H1 (cell line): ENCODE data around the gene KRTAP12-3. TPM values are rescaled to one million over a fixed set of nuclear protein-coding genes. Genes with fewer than 3 reads are reported as not detected.

Experiments
- CTCF ChIA-PET: fragments of 300-600 bp; sonication (Branson Sonifier 250); formaldehyde crosslinking; loops from one replicate; lab custom pipeline; 2021; ENCODE audit not compliant: partially characterized antibody; lab: Charles Lee
- POLR2A ChIA-PET: fragments of 300-600 bp; sonication (Branson Sonifier 250); formaldehyde crosslinking; loops from one replicate; lab custom pipeline; 2021; ENCODE audit warnings: inconsistent platforms; ENCODE audit not compliant: partially characterized antibody; lab: Charles Lee
- DNase-seq, 2 experiments: peaks; one replicate each; pipeline versions ENCODE4 v3.0.0 to v3.0.0-alpha.2; 2010 to 2022; ENCODE audit warnings: low spot score in 2 of 2, low read depth in 1 of 2, mixed read lengths in 1 of 2
- FAIRE-seq: peaks from 2 replicates; lab custom pipeline; 2011; peaks lifted over from hg19 to GRCh38; lab: Jason Lieb, UNC
- H2AFZ ChIP-seq: 2 replicates; pipeline ENCODE4 v1.8.1; 2012; ENCODE audit warnings: low read length, inconsistent platforms
- H2AK5ac ChIP-seq: 2 replicates; pipeline ENCODE4 v1.6.1; 2013; ENCODE audit warnings: low read depth, low read length
- H2BK120ac ChIP-seq: replicated peaks from 2 replicates; pipeline ENCODE3; 2013; ENCODE audit warnings: low read depth, low read length, inconsistent platforms
- H2BK12ac ChIP-seq: 2 replicates; pipeline ENCODE4 v1.6.1; 2013; ENCODE audit warnings: low read depth, low read length
- H2BK15ac ChIP-seq: 2 replicates; pipeline ENCODE4 v1.6.1; 2013; ENCODE audit warnings: low read length
- H2BK20ac ChIP-seq: 2 replicates; pipeline ENCODE4 v1.6.1; 2013; ENCODE audit warnings: low read length
- H2BK5ac ChIP-seq: 2 replicates; pipeline ENCODE4 v1.6.1; 2013; ENCODE audit warnings: low read depth, low read length
- H3K14ac ChIP-seq: 2 replicates; pipeline ENCODE4 v1.6.1; 2013; ENCODE audit warnings: inconsistent platforms; ENCODE audit not compliant: insufficient read length
- H3K18ac ChIP-seq: 2 replicates; pipeline ENCODE4 v1.6.1; 2013; ENCODE audit warnings: low read length; ENCODE audit errors: extremely low read depth
- H3K23ac ChIP-seq: 2 replicates; pipeline ENCODE4 v1.6.1; 2013; ENCODE audit warnings: inconsistent platforms; ENCODE audit not compliant: insufficient read length
- H3K23me2 ChIP-seq: 2 replicates; pipeline ENCODE4 v1.6.1; 2013; ENCODE audit warnings: low read depth, low read length
- H3K27ac ChIP-seq: 2 replicates; pipeline ENCODE4 v1.6.1; 2011; ENCODE audit warnings: low read depth, low read length, inconsistent platforms
- H3K27me3 ChIP-seq, 4 experiments: replicated peaks in 1 of 4; 1 replicate in 1 of 4; 2 replicates in 3 of 4; pipeline versions ENCODE4 v1.6.1 to v1.8.1; 2011 to 2013; ENCODE audit warnings: low read length in 3 of 4, mild to moderate bottlenecking in 3 of 4, inconsistent platforms in 2 of 4, mixed read lengths in 2 of 4, moderate library complexity in 1 of 4; ENCODE audit not compliant: control insufficient read depth in 3 of 4, insufficient read depth in 3 of 4; ENCODE audit errors: extremely low read depth in 1 of 4
- H3K36me3 ChIP-seq, 4 experiments: 2 replicates each; pipeline versions ENCODE4 v1.6.1 to v1.8.1; 2011 to 2013; ENCODE audit warnings: mild to moderate bottlenecking in 4 of 4, low read length in 3 of 4, moderate library complexity in 2 of 4, control low read depth in 1 of 4, inconsistent platforms in 1 of 4; ENCODE audit not compliant: insufficient read depth in 4 of 4, control insufficient read depth in 2 of 4
- H3K4ac ChIP-seq: replicated peaks from 2 replicates; pipeline ENCODE3; 2013; ENCODE audit warnings: low read length, low read depth, mixed read lengths, inconsistent platforms; ENCODE audit not compliant: insufficient read length
- H3K4me1 ChIP-seq, 4 experiments: replicated peaks in 1 of 4; 1 replicate in 1 of 4; 2 replicates in 3 of 4; pipeline versions ENCODE4 v1.6.1 to v1.8.1; 2011 to 2013; ENCODE audit warnings: low read length in 3 of 4, inconsistent platforms in 2 of 4, mixed read lengths in 1 of 4; ENCODE audit not compliant: insufficient read depth in 4 of 4, control insufficient read depth in 3 of 4
- H3K4me2 ChIP-seq, 2 experiments: 2 replicates each; pipeline versions ENCODE4 v1.6.1 to v1.8.1; 2011 to 2013; ENCODE audit warnings: low read depth in 2 of 2, low read length in 2 of 2, control low read depth in 1 of 2, inconsistent platforms in 1 of 2, mild to moderate bottlenecking in 1 of 2; ENCODE audit not compliant: insufficient read depth in 1 of 2
- H3K4me3 ChIP-seq, 4 experiments: fragments of 200-600, 300-600 bp in 1 of 4; sonication (generic), shearing (Covaris generic), sonication (Bioruptor Twin) in 1 of 4; 2 replicates each; pipeline versions ENCODE4 v1.5.1 to v1.8.1; 2011 to 2016; ENCODE audit warnings: low read length in 4 of 4, low read depth in 3 of 4, control low read depth in 2 of 4, inconsistent platforms in 2 of 4, mild to moderate bottlenecking in 2 of 4, mixed read lengths in 1 of 4, moderate library complexity in 1 of 4; ENCODE audit not compliant: insufficient read depth in 2 of 4; ENCODE audit errors: extremely low read depth in 1 of 4
- H3K56ac ChIP-seq: replicated peaks from 2 replicates; pipeline ENCODE3; 2013; ENCODE audit warnings: low read depth, mild to moderate bottlenecking, mixed read lengths, low read length, inconsistent platforms; ENCODE audit not compliant: insufficient read length
- H3K79me1 ChIP-seq: 2 replicates; pipeline ENCODE4 v1.6.1; 2013; ENCODE audit warnings: low read depth, low read length, control low read depth
- H3K79me2 ChIP-seq, 2 experiments: 2 replicates each; pipeline versions ENCODE4 v1.6.1 to v1.8.1; 2012 to 2013; ENCODE audit warnings: low read length in 2 of 2, mild to moderate bottlenecking in 2 of 2, inconsistent platforms in 1 of 2; ENCODE audit not compliant: insufficient read depth in 2 of 2, control insufficient read depth in 1 of 2
- H3K9ac ChIP-seq, 4 experiments: replicated peaks in 1 of 4; 1 replicate in 1 of 4; 2 replicates in 3 of 4; pipeline versions ENCODE4 v1.6.1 to v1.8.1; 2011 to 2013; ENCODE audit warnings: low read depth in 3 of 4, low read length in 3 of 4, control low read depth in 2 of 4, mild to moderate bottlenecking in 2 of 4, moderate library complexity in 2 of 4, inconsistent platforms in 1 of 4; ENCODE audit errors: extremely low read depth in 1 of 4
- H3K9me3 ChIP-seq, 2 experiments: 2 replicates each; pipeline versions ENCODE4 v1.6.1 to v1.8.1; 2012 to 2013; ENCODE audit warnings: mild to moderate bottlenecking in 2 of 2, moderate library complexity in 2 of 2, control low read depth in 1 of 2, inconsistent platforms in 1 of 2, low read depth in 1 of 2, low read length in 1 of 2, mixed read lengths in 1 of 2; ENCODE audit not compliant: insufficient read depth in 2 of 2
- H4K20me1 ChIP-seq, 2 experiments: replicated peaks in 1 of 2; 2 replicates each; pipeline versions ENCODE3 to v1.8.1; 2011 to 2013; ENCODE audit warnings: inconsistent platforms in 2 of 2, low read length in 2 of 2, mild to moderate bottlenecking in 1 of 2; ENCODE audit not compliant: insufficient read depth in 2 of 2, control insufficient read depth in 1 of 2
- H4K5ac ChIP-seq: 2 replicates; pipeline ENCODE4 v1.6.1; 2013; ENCODE audit warnings: low read length, low read depth, mixed read lengths, inconsistent platforms; ENCODE audit not compliant: insufficient read length
- H4K8ac ChIP-seq: 2 replicates; pipeline ENCODE4 v1.8.0; 2013; ENCODE audit warnings: mild to moderate bottlenecking, moderate library complexity, low read length, inconsistent platforms; ENCODE audit not compliant: insufficient read depth; ENCODE audit errors: extremely low read depth
- H4K91ac ChIP-seq: replicated peaks from 2 replicates; pipeline ENCODE3; 2013; ENCODE audit warnings: low read length, mixed read lengths, inconsistent platforms; ENCODE audit not compliant: insufficient read length
- SIX5 ChIP-seq: IDR thresholded peaks from 2 replicates; pipeline ENCODE4 v1.6.1; 2011; ENCODE audit warnings: mild to moderate bottlenecking, low read depth, low read length
- SRF ChIP-seq: IDR thresholded peaks from 2 replicates; pipeline ENCODE4 v1.6.1; 2011; ENCODE audit warnings: mild to moderate bottlenecking, low read depth, low read length, moderate library complexity
- YY1 ChIP-seq: IDR thresholded peaks from 2 replicates; pipeline ENCODE4 v1.6.1; 2011; ENCODE audit warnings: low read depth, mild to moderate bottlenecking, low read length
- WGBS, 2 experiments: shearing (Covaris generic) in 1 of 2; methylation state at CpG; one replicate each; pipeline versions ENCODE4 v1.1.6 to v1.1.7; 2013 to 2015; ENCODE audit warnings: low lambda C conversion rate in 2 of 2, mixed read lengths in 2 of 2, inconsistent platforms in 1 of 2, low coverage in 1 of 2, missing lambda C conversion rate in 1 of 2; ENCODE audit not compliant: insufficient replicate concordance in 2 of 2, insufficient coverage in 1 of 2, insufficient read length in 1 of 2; ENCODE audit errors: extremely low coverage in 1 of 2, missing lambda C conversion rate in 1 of 2; 5-methylcytosine and 5-hydroxymethylcytosine counted together
- polyA plus RNA-seq, 7 experiments: library from polyadenylated mRNA; depleted of rRNA in 3 of 7; stranded (reverse) in 5 of 7; unstranded in 2 of 7; fragments of >200 nt in 5 of 7; fragments of 200-250 nt in 2 of 7; gene quantifications; 1 replicate in 5 of 7; 2 replicates in 1 of 7; 4 replicates in 1 of 7; pipeline versions ENCODE4 v1.2.1 to v1.2.3, GENCODE V29; 2011 to 2013; ENCODE audit warnings: missing spikeins in 2 of 7, mixed read lengths in 2 of 7
- total RNA-seq: library from RNA; stranded (reverse); fragmentation: NEBNext Ultra II Directional; extraction: Animal tissue kit (Norgen Biotek cat#: 25700); gene quantifications from 2 replicates; pipeline ENCODE4 v1.2.1, GENCODE V29; 2021

Gene KRTAP12-3
- total and polyA plus RNA-seq, 2 of the 8 experiments (the other 6 are each of a cell fraction or from before 2014, with no cell fraction given), result not detected

- POLR2A ChIA-PET, result no interaction called here
- Histone ChIP-seq H3K18ac (no peak overlapping the region), H2BK15ac (no peak overlapping the region), H4K20me1 (no peaks in the 10 kb centered on the region), H2AFZ (no peak overlapping the region), H2BK5ac (no peak overlapping the region), H3K23me2 (no peaks in the 10 kb centered on the region), H3K4me3 (no peak overlapping the region), H4K8ac (no peak overlapping the region), H3K56ac (no peak overlapping the region), H4K91ac (no peak overlapping the region), H3K4me1 (no peaks in the 10 kb centered on the region; a peak in 1 of 7 replicates), H2AK5ac (no peak overlapping the region), H2BK20ac (no peak overlapping the region), H3K4ac (no peak overlapping the region), H3K27me3 (no peaks in the 10 kb centered on the region), H3K79me2 (no peaks in the 10 kb centered on the region), H3K4me2 (no peak overlapping the region), H2BK120ac (no peak overlapping the region), H2BK12ac (no peak overlapping the region), H3K23ac (no peak overlapping the region), H3K9ac (no peak overlapping the region), H3K79me1 (no peaks in the 10 kb centered on the region), H3K14ac (no peak overlapping the region), H4K5ac (no peak overlapping the region), H3K9me3 (no peaks in the 10 kb centered on the region), H3K36me3 (0 out of 8 replicates have a peak, but pooled peaks cover 0 to 2% (median 0%) of the 10 kb centered on the region in 4 experiments), H3K27ac (no peak overlapping the region)
- no peak for DNase-seq
- TF ChIP-seq SRF (no peak), SIX5 (no peak), YY1 (no peak)
- CTCF ChIA-PET, result interaction anchor here (1.5 kb wide), 1 partner anchor 83 kb away, joined by 5 read pairs; no protein-coding TSS in a partner anchor
- FAIRE-seq, result no peak
- 90% methylated on average over 13 of the region's 13 CpGs; no CpG with 5 or more reads in 1 of the 2 experiments for WGBS, 2 experiments
Measured at GRCh38 chr21:44677881-44678280, 20.1 kb downstream of the KRTAP12-3 start.
